Mesodermal cell (in vitro differentiated cells): Measurements from ENCODE around the gene NTNG1.

Source experiments
- H3K27ac ChIP-seq: 2 replicates; pipeline ENCODE4 v1.7.0; 2013; ENCODE audit warnings: mild to moderate bottlenecking, low read depth, low read length, moderate library complexity; ENCODE audit not compliant: severe bottlenecking
- H3K36me3 ChIP-seq: 2 replicates; pipeline ENCODE4 v1.7.1; 2013; ENCODE audit warnings: mild to moderate bottlenecking, low read length, moderate library complexity; ENCODE audit not compliant: control insufficient read depth, insufficient read depth
- H3K4me1 ChIP-seq: one replicate; pipeline ENCODE4 v1.7.1; 2013; ENCODE audit warnings: mild to moderate bottlenecking, low read length; ENCODE audit not compliant: insufficient read depth, control insufficient read depth, poor library complexity, severe bottlenecking
- H3K4me3 ChIP-seq: 2 replicates; pipeline ENCODE4 v1.7.0; 2013; ENCODE audit warnings: low read length, control low read depth, mild to moderate bottlenecking; ENCODE audit not compliant: insufficient read depth, poor library complexity, severe bottlenecking; ENCODE audit errors: extremely low read depth
- H3K9me3 ChIP-seq: 2 replicates; pipeline ENCODE4 v1.7.1; 2013; ENCODE audit warnings: mild to moderate bottlenecking, low read length, moderate library complexity; ENCODE audit not compliant: control insufficient read depth
- WGBS, 2 experiments: methylation state at CpG; one replicate each; pipeline ENCODE4 v1.1.5; 2013; ENCODE audit warnings: missing lambda C conversion rate in 2 of 2; ENCODE audit not compliant: insufficient coverage in 2 of 2; 5-methylcytosine and 5-hydroxymethylcytosine counted together

The NTNG1 gene

GRCh38 chr1:107474877-107475612 is 334.2 kb downstream of the NTNG1 start:
- 100% methylated on average over 1 of the region's 1 CpG for WGBS, 2 experiments
- no peak overlapping the region for H3K27ac ChIP-seq
- no peaks in the 10 kb centered on the region for H3K4me1 ChIP-seq
- no peaks in the 10 kb centered on the region for H3K36me3 ChIP-seq
- H3K9me3 ChIP-seq = no peaks in the 10 kb centered on the region
- H3K4me3 ChIP-seq = no peak overlapping the region

GRCh38 chr1:107477233-107477632 is 336.4 kb downstream of the NTNG1 start:
- Histone ChIP-seq H3K4me3 (no peak overlapping the region), H3K36me3 (no peaks in the 10 kb centered on the region), H3K4me1 (no peaks in the 10 kb centered on the region), H3K9me3 (no peaks in the 10 kb centered on the region), H3K27ac (no peak overlapping the region)
- WGBS, 2 experiments = 83 to 100% methylated on average over 1 to 2 of the region's 2 CpGs

- H3K4me1 ChIP-seq = no peaks in the 10 kb centered on the region
- H3K9me3 ChIP-seq = no peaks in the 10 kb centered on the region
- WGBS, 2 experiments = 78 to 85% methylated on average over 9 to 10 of the region's 11 CpGs
- H3K4me3 ChIP-seq = no peak overlapping the region
- H3K27ac ChIP-seq = no peak overlapping the region
- H3K36me3 ChIP-seq = no peaks in the 10 kb centered on the region
Measured at GRCh38 chr1:107479865-107480350, 339.1 kb downstream of the NTNG1 start.

DNA sequence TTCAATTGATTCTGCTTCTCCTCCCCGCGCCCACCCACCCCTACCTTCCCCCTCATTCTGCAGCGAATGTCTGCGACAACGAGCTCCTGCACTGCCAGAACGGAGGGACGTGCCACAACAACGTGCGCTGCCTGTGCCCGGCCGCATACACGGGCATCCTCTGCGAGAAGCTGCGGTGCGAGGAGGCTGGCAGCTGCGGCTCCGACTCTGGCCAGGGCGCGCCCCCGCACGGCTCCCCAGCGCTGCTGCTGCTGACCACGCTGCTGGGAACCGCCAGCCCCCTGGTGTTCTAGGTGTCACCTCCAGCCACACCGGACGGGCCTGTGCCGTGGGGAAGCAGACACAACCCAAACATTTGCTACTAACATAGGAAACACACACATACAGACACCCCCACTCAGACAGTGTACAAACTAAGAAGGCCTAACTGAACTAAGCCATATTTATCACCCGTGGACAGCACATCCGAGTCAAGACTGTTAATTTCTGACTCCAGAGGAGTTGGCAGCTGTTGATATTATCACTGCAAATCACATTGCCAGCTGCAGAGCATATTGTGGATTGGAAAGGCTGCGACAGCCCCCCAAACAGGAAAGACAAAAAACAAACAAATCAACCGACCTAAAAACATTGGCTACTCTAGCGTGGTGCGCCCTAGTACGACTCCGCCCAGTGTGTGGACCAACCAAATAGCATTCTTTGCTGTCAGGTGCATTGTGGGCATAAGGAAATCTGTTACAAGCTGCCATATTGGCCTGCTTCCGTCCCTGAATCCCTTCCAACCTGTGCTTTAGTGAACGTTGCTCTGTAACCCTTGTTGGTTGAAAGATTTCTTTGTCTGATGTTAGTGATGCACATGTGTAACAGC is 339.9 kb downstream of the NTNG1 start:
- H3K36me3 ChIP-seq = no peaks in the 10 kb centered on the region
- no peaks in the 10 kb centered on the region for H3K4me1 ChIP-seq
- 76 to 95% methylated on average over 24 to 28 of the region's 37 CpGs for WGBS, 2 experiments
- H3K4me3 ChIP-seq = no peak overlapping the region
- H3K27ac ChIP-seq = no peak overlapping the region
- H3K9me3 ChIP-seq = no peaks in the 10 kb centered on the region

DNA sequence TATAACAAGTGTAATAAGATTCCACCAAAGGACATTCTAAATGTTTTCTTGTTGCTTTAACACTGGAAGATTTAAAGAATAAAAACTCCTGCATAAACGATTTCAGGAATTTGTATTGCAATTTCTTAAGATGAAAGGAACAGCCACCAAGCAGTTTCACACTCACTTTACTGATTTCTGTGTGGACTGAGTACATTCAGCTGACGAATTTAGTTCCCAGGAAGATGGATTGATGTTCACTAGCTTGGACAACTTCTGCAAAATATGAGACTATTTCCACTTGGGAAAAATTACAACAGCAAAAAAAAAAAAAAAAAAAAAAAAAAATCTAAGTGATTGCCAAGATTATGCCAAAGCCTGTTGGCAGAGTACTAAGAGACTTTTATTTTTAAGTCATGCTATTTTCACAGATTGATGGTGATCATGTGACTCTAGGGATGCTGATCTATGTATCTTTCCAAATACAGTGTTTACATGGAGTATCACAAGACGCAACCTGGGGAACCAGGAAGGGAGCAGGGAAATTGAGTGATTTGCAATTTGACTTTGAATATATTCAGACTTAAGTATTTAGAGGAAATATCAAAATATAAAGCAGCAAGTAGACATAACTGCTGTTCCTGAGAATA is 341.0 kb downstream of the NTNG1 start:
- no peaks in the 10 kb centered on the region for H3K9me3 ChIP-seq
- WGBS, 2 experiments = 60 to 72% methylated on average over 1 to 2 of the region's 3 CpGs

DNA sequence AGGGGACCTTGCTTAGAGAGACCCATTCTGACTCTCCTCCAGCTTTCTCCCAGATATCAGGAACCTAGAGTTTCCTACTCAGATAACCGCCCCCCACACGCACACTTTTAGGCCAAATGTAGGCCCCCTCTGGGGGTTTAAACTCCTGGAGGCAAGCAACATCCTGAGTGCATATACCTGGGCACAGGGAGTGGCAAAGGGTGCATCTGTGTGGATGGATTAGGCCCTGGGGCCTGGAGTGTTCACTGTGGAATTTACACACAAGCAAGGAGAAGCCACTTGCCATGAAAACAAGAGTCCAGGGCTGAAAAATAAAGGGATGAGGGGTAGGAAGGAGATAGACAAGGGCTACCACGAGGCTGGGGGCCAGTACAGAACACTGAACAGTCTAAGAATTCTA is 343.1 kb downstream of the NTNG1 start:
- no peaks in the 10 kb centered on the region for H3K4me1 ChIP-seq
- no peaks in the 10 kb centered on the region for H3K9me3 ChIP-seq
- no peaks in the 10 kb centered on the region for H3K36me3 ChIP-seq
- H3K4me3 ChIP-seq = no peak overlapping the region
- WGBS, 2 experiments = 60 to 92% methylated on average over 1 to 2 of the region's 3 CpGs
- no peak overlapping the region for H3K27ac ChIP-seq

More for the DNA sequence above, 341.0 kb downstream of the NTNG1 start:
- H3K4me3 ChIP-seq = no peak overlapping the region
- no peaks in the 10 kb centered on the region for H3K36me3 ChIP-seq
- H3K27ac ChIP-seq = no peak overlapping the region
- no peaks in the 10 kb centered on the region for H3K4me1 ChIP-seq

- Histone ChIP-seq H3K36me3 (no peaks in the 10 kb centered on the region), H3K4me1 (no peaks in the 10 kb centered on the region), H3K4me3 (no peak overlapping the region), H3K27ac (no peak overlapping the region), H3K9me3 (no peaks in the 10 kb centered on the region)
- 17% methylated on average over 1 of the region's 3 CpGs; no CpG with 5 or more reads in 1 of the 2 experiments for WGBS, 2 experiments
Measured at GRCh38 chr1:107486349-107486748, 345.5 kb downstream of the NTNG1 start.

DNA sequence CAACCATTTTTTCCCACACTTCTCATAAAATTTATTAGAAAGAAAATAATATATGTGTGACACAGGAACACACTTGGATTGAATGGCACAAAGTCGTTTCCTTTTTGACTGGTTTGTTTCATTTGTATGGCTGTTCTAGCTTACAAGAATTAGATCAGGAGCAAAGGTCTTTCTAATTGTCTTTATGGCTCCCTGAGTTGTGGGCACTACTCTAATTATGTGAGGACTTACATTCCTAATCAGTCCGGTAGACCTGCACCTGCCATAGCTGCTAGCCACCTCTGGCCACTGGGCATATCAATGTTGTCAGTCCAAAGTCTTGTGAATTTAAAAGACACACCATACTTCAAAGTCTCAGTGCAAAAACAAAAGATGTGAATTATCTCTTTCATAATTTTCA is 346.7 kb downstream of the NTNG1 start:
- Histone ChIP-seq H3K4me1 (no peaks in the 10 kb centered on the region), H3K36me3 (no peaks in the 10 kb centered on the region), H3K9me3 (no peaks in the 10 kb centered on the region), H3K4me3 (no peak overlapping the region), H3K27ac (no peak overlapping the region)
- 83 to 100% methylated on average over 1 of the region's 2 CpGs for WGBS, 2 experiments

- no peak overlapping the region for H3K4me3 ChIP-seq
- H3K9me3 ChIP-seq = no peaks in the 10 kb centered on the region
- no peaks in the 10 kb centered on the region for H3K36me3 ChIP-seq
- WGBS, 2 experiments = 89 to 90% methylated on average over 3 of the region's 4 CpGs
- no peaks in the 10 kb centered on the region for H3K4me1 ChIP-seq
- H3K27ac ChIP-seq = no peak overlapping the region
Measured at GRCh38 chr1:107491582-107491981, 350.7 kb downstream of the NTNG1 start.

- Histone ChIP-seq H3K36me3 (no peaks in the 10 kb centered on the region), H3K27ac (no peak overlapping the region), H3K4me1 (no peaks in the 10 kb centered on the region), H3K4me3 (no peak overlapping the region), H3K9me3 (no peaks in the 10 kb centered on the region)
- 86 to 90% methylated on average over 3 to 4 of the region's 4 CpGs for WGBS, 2 experiments
Measured at GRCh38 chr1:107493111-107493716, 352.4 kb downstream of the NTNG1 start.
